DOHH2 (cell line): ENCODE results near the gene KIAA1958.

Source experiments
- CTCF ChIP-seq: fragments of 200-600 bp; sonication (generic); IDR thresholded peaks from one replicate; pipeline ENCODE4 v1.5.1; 2014; ENCODE audit warnings: antibody characterized with exemption, mild to moderate bottlenecking, low read depth, low read length; ENCODE audit not compliant: poor library complexity, severe bottlenecking
- EZH2phosphoT487 ChIP-seq: fragments of 200-600 bp; sonication (generic); IDR thresholded peaks from 2 replicates; pipeline ENCODE4 v1.6.1; 2017; ENCODE audit warnings: borderline replicate concordance, mild to moderate bottlenecking, antibody characterized with exemption, low read length, moderate library complexity, mixed read lengths

GRCh38 chr9:112503170-112503569, 16.5 kb downstream of the KIAA1958 start:
- TF ChIP-seq CTCF (no peak), EZH2phosphoT487 (no peak)
